Measurements from ENCODE around the gene LRBA.
A peak's percentile ranks its signal among the peaks of the same experiment; 100 is the strongest.

Gene LRBA

GRCh38 chr4:150305995-150306394 is 709.1 kb downstream of the LRBA start:
- Mint-ChIP-seq H3K4me1 (peaks cover 10% of the 10 kb centered on the region), H3K27me3 (no peaks in the 10 kb centered on the region), H3K4me3 (no peak overlapping the region), H3K9me3 (no peaks in the 10 kb centered on the region), H3K27ac (no peak overlapping the region)
- DNase-seq (no peak), ATAC-seq (no peak)

GRCh38 chr4:150302553-150302952 is 712.5 kb downstream of the LRBA start:
- H3K27ac Mint-ChIP-seq, result peak overlapping the region in 1 of 2 donors; percentile 27
- H3K9me3 Mint-ChIP-seq, result no peaks in the 10 kb centered on the region
- peak; percentile 11 to 51 for DNase-seq
- H3K27me3 Mint-ChIP-seq, result no peaks in the 10 kb centered on the region
- H3K4me3 Mint-ChIP-seq, result no peak overlapping the region
- peaks cover 11% of the 10 kb centered on the region for H3K4me1 Mint-ChIP-seq
- ATAC-seq, result peak; percentile 71

GRCh38 chr4:150299816-150300215 is 715.3 kb downstream of the LRBA start:
- no peak overlapping the region for H3K27ac Mint-ChIP-seq
- no peak for ATAC-seq

GRCh38 chr4:150297861-150298474 is 717.1 kb downstream of the LRBA start:
- no peaks in the 10 kb centered on the region for H3K9me3 Mint-ChIP-seq
- no peaks in the 10 kb centered on the region for H3K27me3 Mint-ChIP-seq
- peaks cover 11% of the 10 kb centered on the region for H3K4me1 Mint-ChIP-seq
- no peak overlapping the region for H3K4me3 Mint-ChIP-seq
- DNase-seq (peak in 1 of 2 donors; percentile 12), ATAC-seq (no peak)
- no peak overlapping the region for H3K27ac Mint-ChIP-seq

More at GRCh38 chr4:150299816-150300215, 715.3 kb downstream of the LRBA start:
- no peaks in the 10 kb centered on the region for H3K27me3 Mint-ChIP-seq
- no peaks in the 10 kb centered on the region for H3K9me3 Mint-ChIP-seq
- H3K4me1 Mint-ChIP-seq, result peaks cover 11% of the 10 kb centered on the region
- DNase-seq, result no peak
- H3K4me3 Mint-ChIP-seq, result no peak overlapping the region

GRCh38 chr4:150289881-150290280 is 725.2 kb downstream of the LRBA start:
- H3K4me1 Mint-ChIP-seq, result no peaks in the 10 kb centered on the region
- DNase-seq (no peak), ATAC-seq (no peak)
- no peak overlapping the region for H3K4me3 Mint-ChIP-seq
- no peaks in the 10 kb centered on the region for H3K9me3 Mint-ChIP-seq
- H3K27me3 Mint-ChIP-seq, result no peaks in the 10 kb centered on the region
- H3K27ac Mint-ChIP-seq, result no peak overlapping the region

- DNase-seq (no peak), ATAC-seq (no peak)
- H3K4me1 Mint-ChIP-seq, result no peaks in the 10 kb centered on the region
- no peak overlapping the region for H3K27ac Mint-ChIP-seq
- H3K9me3 Mint-ChIP-seq, result no peaks in the 10 kb centered on the region
- H3K27me3 Mint-ChIP-seq, result no peaks in the 10 kb centered on the region
- H3K4me3 Mint-ChIP-seq, result no peak overlapping the region
Observed at GRCh38 chr4:150289198-150289597, 725.9 kb downstream of the LRBA start.

GRCh38 chr4:150286656-150287055 is 728.4 kb downstream of the LRBA start:
- Mint-ChIP-seq H3K27ac (peak overlapping the region in 1 of 2 donors; percentile 59), H3K27me3 (no peaks in the 10 kb centered on the region), H3K4me1 (no peaks in the 10 kb centered on the region), H3K9me3 (no peaks in the 10 kb centered on the region), H3K4me3 (no peak overlapping the region)
- DNase-seq, result no peak
- no peak for ATAC-seq

- no peak overlapping the region for H3K4me3 Mint-ChIP-seq
- DNase-seq (no peak), ATAC-seq (peak; percentile 9)
- H3K27ac Mint-ChIP-seq, result peak overlapping the region in 1 of 2 donors; percentile 19
- no peaks in the 10 kb centered on the region for H3K27me3 Mint-ChIP-seq
- H3K9me3 Mint-ChIP-seq, result no peaks in the 10 kb centered on the region
- H3K4me1 Mint-ChIP-seq, result no peaks in the 10 kb centered on the region
Observed at GRCh38 chr4:150283689-150284088, 731.4 kb downstream of the LRBA start.

GRCh38 chr4:150280975-150281374 is 734.1 kb downstream of the LRBA start:
- DNase-seq (no peak), ATAC-seq (no peak)
- Mint-ChIP-seq H3K4me3 (no peak overlapping the region), H3K9me3 (no peaks in the 10 kb centered on the region), H3K27ac (no peak overlapping the region), H3K27me3 (no peaks in the 10 kb centered on the region), H3K4me1 (no peaks in the 10 kb centered on the region)

- Mint-ChIP-seq H3K27me3 (no peaks in the 10 kb centered on the region), H3K9me3 (no peaks in the 10 kb centered on the region), H3K4me3 (no peak overlapping the region), H3K27ac (peak overlapping the region in 1 of 2 donors; percentile 71), H3K4me1 (no peaks in the 10 kb centered on the region)
- ATAC-seq, result no peak
- DNase-seq, result no peak
Observed at GRCh38 chr4:150280081-150280895, 734.8 kb downstream of the LRBA start.

GRCh38 chr4:150278206-150278605 is 736.9 kb downstream of the LRBA start:
- Mint-ChIP-seq H3K27ac (no peak overlapping the region), H3K4me1 (no peaks in the 10 kb centered on the region), H3K27me3 (no peaks in the 10 kb centered on the region), H3K9me3 (peaks cover 7 to 12% of the 10 kb centered on the region in 2 donors), H3K4me3 (no peak overlapping the region)
- ATAC-seq (no peak), DNase-seq (no peak)

GRCh38 chr4:150268444-150268843 is 746.6 kb downstream of the LRBA start:
- Mint-ChIP-seq H3K9me3 (peaks cover 0 to 3% of the 10 kb centered on the region in 2 donors), H3K4me1 (no peaks in the 10 kb centered on the region), H3K4me3 (no peak overlapping the region), H3K27me3 (no peaks in the 10 kb centered on the region), H3K27ac (no peak overlapping the region)
- no peak for DNase-seq
- ATAC-seq, result no peak

- no peak overlapping the region for H3K27ac Mint-ChIP-seq
- no peak for DNase-seq
- ATAC-seq, result no peak
Observed at GRCh38 chr4:150265806-150266205, 749.3 kb downstream of the LRBA start.

GRCh38 chr4:150264595-150265161 is 750.4 kb downstream of the LRBA start:
- H3K4me3 Mint-ChIP-seq, result no peak overlapping the region
- H3K27me3 Mint-ChIP-seq, result no peaks in the 10 kb centered on the region
- H3K27ac Mint-ChIP-seq, result no peak overlapping the region
- ATAC-seq (no peak), DNase-seq (no peak)
- no peaks in the 10 kb centered on the region for H3K4me1 Mint-ChIP-seq
- H3K9me3 Mint-ChIP-seq, result no peaks in the 10 kb centered on the region

More at GRCh38 chr4:150265806-150266205, 749.3 kb downstream of the LRBA start:
- H3K4me1 Mint-ChIP-seq, result no peaks in the 10 kb centered on the region
- H3K9me3 Mint-ChIP-seq, result no peaks in the 10 kb centered on the region
- no peak overlapping the region for H3K4me3 Mint-ChIP-seq
- H3K27me3 Mint-ChIP-seq, result no peaks in the 10 kb centered on the region

- DNase-seq (no peak), ATAC-seq (no peak)
- Mint-ChIP-seq H3K9me3 (no peaks in the 10 kb centered on the region), H3K4me3 (no peak overlapping the region), H3K27ac (no peak overlapping the region), H3K27me3 (no peaks in the 10 kb centered on the region), H3K4me1 (no peaks in the 10 kb centered on the region)
Observed at GRCh38 chr4:150262611-150263010, 752.5 kb downstream of the LRBA start.

- DNase-seq, result no peak
- ATAC-seq, result no peak
- H3K9me3 Mint-ChIP-seq, result no peaks in the 10 kb centered on the region
- no peak overlapping the region for H3K27ac Mint-ChIP-seq
- H3K4me3 Mint-ChIP-seq, result no peak overlapping the region
- H3K4me1 Mint-ChIP-seq, result no peaks in the 10 kb centered on the region
- H3K27me3 Mint-ChIP-seq, result no peaks in the 10 kb centered on the region
Observed at GRCh38 chr4:150261571-150261970, 753.5 kb downstream of the LRBA start.

Measured in stimulated activated naive CD8-positive, alpha-beta T cell treated with anti-CD3 and anti-CD28 coated beads, Interleukin-15, amount 100 ng/mL, for 72 hours (primary cell).